GM12873 (cell line): ENCODE results near the gene CABLES2.

Source experiments
- CTCF ChIP-seq: IDR thresholded peaks from 2 replicates; pipeline ENCODE4 v1.5.1; 2012; ENCODE audit warnings: low read depth, mild to moderate bottlenecking, moderate library complexity, low read length, control low read depth; ENCODE audit not compliant: insufficient read depth; ENCODE audit errors: missing control alignments

Gene CABLES2

GRCh38 chr20:62451156-62451767 lies 44.2 kb upstream of the CABLES2 start:
- no peak for TF ChIP-seq CTCF

- TF ChIP-seq CTCF: no peak
Observed at GRCh38 chr20:62449951-62450691, 43.0 kb upstream of the CABLES2 start.

GRCh38 chr20:62448788-62449187 lies 41.7 kb upstream of the CABLES2 start:
- TF ChIP-seq CTCF: no peak

GRCh38 chr20:62448038-62448437 lies 41.0 kb upstream of the CABLES2 start:
- no peak for TF ChIP-seq CTCF

GRCh38 chr20:62446888-62447869 lies 40.1 kb upstream of the CABLES2 start:
- no peak for TF ChIP-seq CTCF

GRCh38 chr20:62446481-62446880 lies 39.4 kb upstream of the CABLES2 start:
- no peak for TF ChIP-seq CTCF

- no peak for TF ChIP-seq CTCF
Observed at GRCh38 chr20:62445553-62446340, 38.7 kb upstream of the CABLES2 start.
